Measurements from ENCODE around the gene OPN4. TPM values are rescaled to one million over a fixed set of nuclear protein-coding genes. Genes with fewer than 3 reads are reported as not detected.

The OPN4 gene
- total and polyA plus RNA-seq, 2 of the 13 experiments (the other 11 are each of a cell fraction or from before 2014, with no cell fraction given), result not detected

- FAIRE-seq (no peak), ATAC-seq (no peak), DNase-seq (ENCODE audit: low spot score) (no peak)
- intact Hi-C loops (cut with micrococcal nuclease; ENCODE audit: unreplicated experiment) (no loop called here), in situ Hi-C loops (cut with HindIII; ENCODE audit: extremely low pct_ligation_motif_present, low pct_unique_long_range_greater_than_20kb) (no loop called here)
- Histone ChIP-seq H3K36me3 (replicated peaks in 1 of 2; ENCODE audit: control insufficient read depth in 1 of 2, insufficient read depth in 2 of 2, low read length in 2 of 2) (no peaks in the 10 kb centered on the region), H2AFZ (ENCODE audit: low read length) (no peak overlapping the region), H3K79me2 (ENCODE audit: insufficient read depth, low read length) (no peaks in the 10 kb centered on the region), H3K4me3 (replicated peaks in 1 of 3; ENCODE audit: insufficient read depth in 1 of 3, low read depth in 2 of 3, low read length in 3 of 3) (no peak overlapping the region), H3K9me3 (ENCODE audit: low read length) (no peaks in the 10 kb centered on the region), H4K20me1 (ENCODE audit: insufficient read depth, low read length) (no peaks in the 10 kb centered on the region), H3K4me2 (ENCODE audit: low read depth, low read length) (no peak overlapping the region), H3K9ac (ENCODE audit: insufficient read depth, low read depth, low read length) (no peak overlapping the region), H3K27ac (ENCODE audit: extremely low read length, insufficient read depth, low read length) (no peak overlapping the region), H3K4me1 (ENCODE audit: insufficient read depth, low read length) (no peaks in the 10 kb centered on the region), H3K27me3 (ENCODE audit: control insufficient read depth in 1 of 2, insufficient read depth in 2 of 2, low read length in 2 of 2) (peaks cover 4 to 24% of the 10 kb centered on the region in 2 experiments; a peak in 3 of 5 replicates)
- TF ChIP-seq CENPX (CRISPR knock-in tag; IDR thresholded peaks at IDR 0.05) (no peak), MLLT10 (CRISPR knock-in tag; IDR thresholded peaks at IDR 0.05) (no peak), ZNF672 (CRISPR knock-in tag; IDR thresholded peaks at IDR 0.05) (no peak), HNF1B (CRISPR knock-in tag; IDR thresholded peaks at IDR 0.05) (no peak), CBX5 (CRISPR knock-in tag; IDR thresholded peaks at IDR 0.05; ENCODE audit: borderline replicate concordance) (no peak), ARID5B (CRISPR knock-in tag; IDR thresholded peaks at IDR 0.05) (no peak), MATR3 (CRISPR knock-in tag; IDR thresholded peaks at IDR 0.05) (no peak), ZNF382 (CRISPR knock-in tag; IDR thresholded peaks at IDR 0.05; ENCODE audit: borderline replicate concordance) (no peak)
- no TSS peak for BruUV-seq (replicated peaks)
- ChIA-PET CTCF (ENCODE audit: low intra/inter-chr PET ratio, low total read pairs) (no interaction called here), POLR2A (no interaction called here)
- WGBS (ENCODE audit: low lambda C conversion rate), result 63% methylated on average over 9 of the region's 12 CpGs
These were observed 46.7 kb downstream of the OPN4 start for GRCh38 chr10:86700851-86701617.
